Left hindlimb (tissue), 1 donor: ENCODE measurements around the gene DCAKD.

Experiments used
- DNase-seq: peaks from one replicate; pipeline ENCODE4 v3.0.0-alpha.2; 2018

DCAKD gene

DNA sequence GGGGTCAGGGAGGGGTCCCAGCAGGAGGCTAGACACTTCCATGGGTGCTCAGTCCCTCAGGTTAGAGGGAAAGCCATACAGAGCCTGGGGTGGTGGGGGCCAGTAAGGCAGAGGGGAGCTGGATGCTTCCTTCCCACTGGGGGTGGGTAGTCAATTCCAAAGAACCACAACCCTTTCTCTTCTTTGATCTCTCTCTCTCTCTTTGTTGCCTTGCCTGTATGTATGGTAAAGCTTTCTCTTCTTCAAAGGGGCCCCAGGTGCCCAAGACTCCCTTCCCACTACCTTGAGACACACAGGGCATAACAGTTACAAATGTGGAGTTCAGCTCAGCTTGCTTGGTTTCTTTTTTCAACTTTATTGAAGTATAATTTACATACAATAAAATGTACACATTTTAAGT lies 52.8 kb downstream of the DCAKD start:
- DNase-seq = no peak

DNA sequence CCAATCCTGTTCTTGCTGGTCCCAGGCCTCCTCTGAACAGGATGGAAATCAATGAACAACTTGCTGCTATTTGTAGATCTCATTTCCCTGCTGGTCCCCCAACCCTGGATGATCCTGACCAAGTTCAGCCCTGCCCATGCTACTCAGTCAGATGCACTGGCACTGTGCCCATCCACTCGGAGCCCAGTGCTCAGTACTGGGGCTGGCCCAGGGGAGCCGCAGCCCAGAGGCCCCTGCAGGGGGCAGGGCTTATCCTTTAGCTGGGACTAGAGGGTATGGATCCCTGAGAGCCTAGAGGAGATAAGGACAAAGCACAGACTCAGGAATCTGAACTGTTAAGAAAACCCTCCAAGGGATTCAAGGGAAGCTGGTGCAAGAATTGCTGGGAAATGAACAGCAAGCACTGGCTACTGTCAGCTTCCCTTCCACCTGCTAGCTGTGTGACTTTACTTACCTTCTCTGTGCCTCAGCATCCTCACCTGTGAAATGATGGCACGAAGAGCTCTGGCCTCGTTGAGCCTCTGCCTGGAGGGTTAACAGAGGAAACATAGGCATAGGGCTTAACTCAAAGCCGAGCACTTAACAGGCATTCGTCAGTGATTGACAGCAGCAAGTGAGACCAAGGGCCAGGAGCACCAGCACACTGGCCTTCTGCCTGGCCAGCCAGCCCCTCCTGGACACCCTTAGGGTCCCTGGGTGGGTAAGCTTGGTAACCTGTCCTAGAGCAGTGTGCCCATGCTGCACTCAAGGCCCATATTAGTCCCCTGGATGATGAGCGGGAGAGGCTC lies 53.5 kb downstream of the DCAKD start:
- DNase-seq = no peak

DNA sequence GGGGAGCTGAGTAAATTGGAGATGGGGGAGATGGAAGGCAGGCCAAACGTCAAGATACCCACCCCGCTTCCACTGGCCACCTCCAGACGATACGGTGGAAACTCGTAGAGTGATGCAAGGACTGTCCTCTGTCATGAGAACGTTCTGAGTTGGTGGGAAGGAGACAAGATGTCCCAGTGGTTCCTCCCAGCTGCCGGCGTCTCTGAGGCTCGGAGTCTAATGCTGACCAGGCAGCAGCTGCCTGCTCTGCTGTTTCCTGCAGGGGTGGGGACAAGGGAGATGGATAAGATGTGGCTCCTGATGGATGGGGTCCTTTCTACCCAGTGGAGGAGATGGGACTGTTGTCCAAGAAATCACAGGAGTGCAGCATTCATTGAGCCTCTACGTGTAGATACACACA lies 55.1 kb downstream of the DCAKD start:
- no peak for DNase-seq

DNA sequence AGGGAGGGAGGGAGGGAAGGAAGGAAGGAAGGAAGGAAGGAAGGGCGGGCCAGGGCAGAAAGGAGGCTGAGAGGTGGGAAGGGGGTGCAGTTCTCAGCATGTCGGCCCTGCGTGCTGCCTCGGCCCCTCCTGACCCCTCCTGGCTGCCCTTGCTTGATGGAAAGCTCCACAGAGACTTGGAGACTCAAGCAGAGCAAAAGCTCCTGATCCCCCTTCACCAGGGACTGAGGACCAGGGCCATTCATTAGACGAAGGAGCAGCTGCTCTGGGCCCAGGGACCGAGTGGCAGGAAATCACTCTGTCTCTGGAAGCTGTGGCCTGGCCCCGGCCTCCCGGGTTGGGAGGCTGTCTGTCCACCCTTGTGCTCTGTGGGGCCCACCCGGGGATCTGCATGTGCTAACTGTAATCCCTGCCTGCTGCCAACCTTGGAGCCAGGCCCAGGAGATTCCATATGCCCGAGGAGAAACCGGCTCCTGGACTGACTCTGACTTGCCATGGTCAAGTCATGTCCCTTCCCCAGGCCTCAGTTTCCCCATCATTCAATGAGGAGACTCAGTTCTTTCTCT lies 55.9 kb downstream of the DCAKD start:
- no peak for DNase-seq

DNA sequence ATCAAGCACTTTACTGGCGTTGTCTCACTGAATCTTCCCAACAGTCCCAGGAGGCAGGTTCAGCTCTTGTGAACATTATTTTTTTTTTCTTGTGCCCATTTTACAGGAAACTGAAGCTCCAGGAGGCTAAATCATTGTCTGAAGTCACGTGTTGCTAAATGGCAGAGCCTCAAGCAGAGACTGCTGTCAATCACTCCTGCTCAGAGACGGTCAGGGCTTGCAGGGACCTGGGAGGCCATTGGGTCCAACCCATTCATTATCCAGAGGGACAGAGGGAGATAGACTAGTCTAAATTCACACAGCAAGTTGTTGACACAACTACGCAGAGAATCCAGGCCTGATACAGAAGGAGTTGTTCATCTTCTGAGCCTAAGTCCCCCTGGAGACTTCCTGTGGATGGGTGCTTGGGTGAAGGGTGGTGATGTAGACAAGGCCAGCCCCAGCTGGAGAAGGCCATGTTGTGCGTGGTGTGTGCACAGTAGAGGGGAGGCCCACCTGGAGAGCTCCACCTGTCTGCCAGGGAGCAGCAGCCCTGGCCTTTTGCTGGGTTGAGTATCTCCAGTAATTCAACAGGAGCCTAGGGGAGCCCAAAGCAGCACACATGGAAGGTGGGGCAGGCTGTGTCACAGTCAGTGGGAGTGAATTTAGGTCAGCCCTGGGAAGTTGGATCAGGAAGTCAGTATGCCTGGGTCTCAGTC lies 59.0 kb downstream of the DCAKD start:
- no peak for DNase-seq

DNA sequence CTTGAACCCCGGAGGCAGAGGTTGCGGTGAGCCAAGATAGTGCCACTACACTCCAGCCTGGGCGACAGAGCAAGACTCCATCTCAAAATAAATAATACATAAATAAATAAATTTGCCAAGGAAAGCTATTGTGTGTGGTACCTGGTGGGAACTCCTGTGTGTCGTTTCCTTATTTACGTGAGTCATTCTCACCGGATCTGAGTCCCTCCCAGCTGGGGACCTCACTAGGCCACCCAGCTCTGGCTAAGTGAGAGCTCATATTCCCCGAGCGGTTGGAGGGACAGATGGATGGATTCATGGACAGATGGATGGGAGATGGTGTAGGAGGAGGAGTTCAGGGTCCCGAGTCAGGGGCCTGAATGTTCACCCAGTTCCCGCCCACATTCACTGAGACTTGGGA lies 60.4 kb downstream of the DCAKD start:
- DNase-seq = no peak

DNA sequence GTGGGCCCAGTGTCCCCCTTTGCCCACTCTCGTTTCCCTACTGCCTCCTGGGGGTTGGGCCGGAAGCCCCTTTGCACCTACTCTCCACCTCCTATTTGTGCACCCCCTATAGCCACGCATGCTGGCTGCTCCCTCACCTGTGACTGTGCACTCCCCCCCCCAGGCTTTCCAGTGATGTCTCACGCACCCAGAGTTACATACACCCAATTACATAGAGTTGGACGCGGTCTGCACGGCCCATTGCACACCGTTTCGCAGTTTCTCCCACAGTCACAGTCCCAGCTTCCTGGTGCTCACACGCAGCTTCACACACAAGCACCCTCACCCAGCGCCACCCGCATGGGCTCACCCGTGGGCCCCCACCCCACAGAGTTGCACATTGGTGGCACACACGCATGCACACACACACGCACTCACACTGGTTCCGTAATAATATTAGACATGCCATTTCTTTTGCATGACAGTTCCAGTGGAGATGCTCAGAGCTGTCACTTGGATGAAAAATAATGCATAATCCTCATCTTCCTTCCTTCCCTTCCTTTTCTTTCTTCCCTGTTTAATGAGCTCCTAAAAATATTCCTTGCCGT lies 61.8 kb downstream of the DCAKD start:
- DNase-seq = no peak

DNA sequence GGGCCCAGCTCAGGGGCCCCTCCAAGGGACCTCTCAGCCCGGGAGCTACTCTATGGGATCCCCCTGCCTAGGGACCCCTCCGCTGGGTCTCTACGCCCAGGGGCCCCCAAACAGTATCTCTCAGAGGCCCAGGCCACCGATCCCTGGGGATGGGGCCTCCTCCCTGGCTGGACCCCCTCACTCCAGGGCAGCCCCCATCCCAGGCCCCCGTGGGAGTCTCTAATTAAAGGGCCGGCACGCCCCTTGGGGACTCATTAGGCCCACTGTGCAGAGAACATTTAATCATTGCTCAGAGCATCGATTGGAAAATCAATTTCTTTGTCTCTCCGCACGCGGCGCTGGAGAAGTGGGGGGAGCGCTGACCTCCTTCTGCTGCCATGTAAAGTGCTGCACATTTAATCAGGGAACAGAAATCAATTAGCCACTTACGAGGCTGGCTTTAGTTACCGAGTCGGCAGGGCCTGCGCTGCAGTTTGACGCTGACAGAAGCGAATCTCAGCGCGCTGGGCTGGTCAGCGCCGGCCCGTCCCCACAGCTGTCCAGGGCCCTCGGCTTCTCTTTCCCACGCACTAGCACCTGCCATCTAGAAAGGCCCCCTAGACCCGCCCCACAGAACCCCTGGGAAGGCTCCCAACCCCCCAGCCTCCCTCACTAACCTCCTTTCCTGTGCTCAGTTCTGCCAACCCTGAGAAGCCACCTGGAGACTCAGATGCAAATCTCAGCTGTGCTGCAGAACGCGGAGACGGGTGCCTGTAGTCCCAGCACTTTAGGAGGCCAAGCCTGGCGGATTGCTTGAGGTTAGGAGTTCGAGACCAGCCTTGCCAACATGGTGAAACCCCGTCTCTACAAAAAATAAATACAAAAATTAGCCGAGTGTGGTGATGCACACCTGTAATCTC lies 63.1 kb downstream of the DCAKD start:
- no peak for DNase-seq

DNA sequence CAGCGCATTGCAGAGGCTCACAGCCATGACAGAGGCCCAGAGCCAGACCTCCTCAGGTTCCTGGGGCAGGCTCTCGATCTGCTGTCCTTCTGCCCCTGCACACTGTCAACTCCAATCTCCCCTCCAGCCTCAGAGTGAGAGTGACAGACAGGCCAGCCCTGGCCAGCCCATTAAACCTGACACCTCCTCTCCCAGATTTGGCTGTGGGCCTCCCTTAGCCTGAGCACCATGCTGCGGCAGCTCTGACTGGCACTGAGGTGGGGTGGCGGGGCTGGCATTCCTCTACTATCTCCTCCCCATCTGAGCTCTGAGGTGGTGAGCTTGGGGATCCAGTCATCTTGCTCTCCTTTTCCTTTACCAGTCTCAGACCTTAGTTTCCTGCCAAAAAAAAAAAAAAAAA lies 67.9 kb downstream of the DCAKD start:
- no peak for DNase-seq

DNA sequence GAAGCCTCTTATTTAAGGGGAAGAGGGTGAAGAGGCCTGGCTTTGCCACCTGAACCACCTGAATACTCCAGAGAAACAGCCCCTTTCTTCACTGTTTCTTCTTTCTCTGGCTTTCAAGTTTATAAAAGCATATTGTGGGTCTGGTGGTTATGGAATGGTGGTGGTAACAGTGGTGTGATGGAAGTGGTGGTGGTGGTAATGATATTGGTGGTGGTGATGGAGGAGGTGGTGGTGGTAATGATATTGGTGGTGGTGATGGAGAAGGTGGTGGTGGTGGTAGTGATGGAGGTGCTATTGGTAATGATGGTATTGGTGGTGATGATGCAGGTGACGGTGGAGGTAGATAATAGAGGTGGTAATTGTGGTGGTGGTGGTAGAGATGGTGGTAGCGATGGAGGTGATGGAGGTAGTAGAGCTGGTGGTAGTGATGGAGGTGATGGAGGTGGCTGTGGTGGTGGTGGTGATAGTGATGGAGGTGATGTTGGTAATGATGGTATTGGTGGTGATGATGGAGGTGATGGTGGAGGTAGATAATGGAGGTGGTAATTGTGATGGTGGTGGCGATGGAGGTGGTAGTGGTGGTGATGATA lies 69.2 kb downstream of the DCAKD start:
- no peak for DNase-seq

DNA sequence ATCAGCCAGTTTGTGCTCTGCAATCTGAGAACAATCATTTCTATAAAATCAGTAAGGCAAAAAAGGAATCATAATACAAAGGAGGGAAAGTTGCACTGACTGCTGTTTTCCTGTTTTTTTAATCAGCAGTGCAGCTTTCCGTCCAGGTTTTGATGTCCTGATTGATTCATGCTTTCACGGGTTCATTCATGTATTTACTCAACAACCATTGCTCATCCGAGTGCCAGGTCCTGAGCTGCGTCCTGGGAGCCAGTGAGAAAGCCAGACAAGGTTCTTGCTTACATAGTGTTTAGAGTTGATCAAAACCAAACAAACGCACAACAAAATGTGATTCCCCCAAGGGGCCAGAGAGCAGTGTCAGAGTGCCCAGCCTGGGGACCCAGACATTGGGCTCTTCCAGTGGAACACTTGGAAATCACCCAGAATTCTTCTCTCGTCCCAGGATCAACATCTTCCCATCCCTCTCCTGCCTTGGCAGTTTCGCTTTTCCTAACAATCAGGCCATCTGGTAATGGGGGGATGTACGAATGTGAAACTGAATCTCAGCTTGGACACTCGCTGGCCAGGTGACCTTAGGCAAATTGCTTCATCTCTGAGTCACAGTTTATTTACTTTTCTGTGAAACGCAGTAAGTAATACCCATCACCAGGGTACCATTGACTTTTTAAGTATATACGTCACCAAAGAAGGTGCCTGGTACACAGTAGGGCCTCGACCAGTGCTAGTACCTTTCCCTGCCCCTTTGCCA lies 70.0 kb downstream of the DCAKD start:
- DNase-seq = no peak

DNA sequence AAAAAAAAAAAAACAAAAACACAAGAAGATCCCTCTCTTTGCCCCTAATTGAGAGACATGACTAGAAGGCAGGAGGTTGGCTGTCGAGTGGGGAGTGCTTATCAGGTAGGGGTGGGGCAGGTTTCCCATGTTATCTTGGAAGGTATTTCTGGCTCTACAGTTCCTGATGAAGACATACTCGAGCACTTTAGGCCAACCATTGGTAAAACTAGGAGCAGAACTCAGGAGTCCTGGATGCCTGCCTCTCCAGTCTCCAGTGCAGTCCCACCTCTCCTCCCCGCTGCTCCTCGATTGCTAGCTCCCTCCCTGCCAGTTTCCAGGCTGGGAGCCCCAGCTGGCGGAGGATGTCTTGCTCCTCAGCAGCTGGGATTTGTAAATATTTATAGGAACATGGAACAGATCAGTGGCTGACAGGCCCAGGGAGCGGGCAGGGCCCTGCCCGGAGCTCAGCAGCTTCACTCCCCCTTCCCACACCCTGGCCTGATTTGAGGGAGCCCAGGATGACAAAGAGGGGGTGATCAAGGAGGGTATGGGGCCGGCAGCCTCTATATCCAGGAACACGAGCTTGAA lies 71.9 kb downstream of the DCAKD start:
- DNase-seq = peak; percentile 46

DNA sequence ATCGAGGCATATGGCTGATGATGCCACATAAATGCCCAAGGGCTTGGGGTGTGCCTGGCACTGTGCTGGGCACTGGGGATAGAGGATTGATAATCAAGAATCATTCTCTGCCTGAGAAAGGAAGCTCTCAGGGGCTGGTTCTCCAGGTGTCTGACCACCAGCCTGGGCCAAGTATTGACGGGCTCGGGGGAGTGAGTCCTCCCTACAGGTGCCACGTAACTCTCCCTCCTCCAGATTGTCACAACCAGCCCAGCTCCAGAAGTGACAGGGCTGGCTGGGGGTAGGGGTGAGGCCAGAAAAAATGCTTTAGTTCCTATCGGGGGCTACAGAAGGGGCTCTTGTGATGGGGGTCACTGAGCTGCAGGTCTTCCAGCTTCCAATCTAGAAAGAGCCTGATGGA lies 72.6 kb downstream of the DCAKD start:
- no peak for DNase-seq

DNA sequence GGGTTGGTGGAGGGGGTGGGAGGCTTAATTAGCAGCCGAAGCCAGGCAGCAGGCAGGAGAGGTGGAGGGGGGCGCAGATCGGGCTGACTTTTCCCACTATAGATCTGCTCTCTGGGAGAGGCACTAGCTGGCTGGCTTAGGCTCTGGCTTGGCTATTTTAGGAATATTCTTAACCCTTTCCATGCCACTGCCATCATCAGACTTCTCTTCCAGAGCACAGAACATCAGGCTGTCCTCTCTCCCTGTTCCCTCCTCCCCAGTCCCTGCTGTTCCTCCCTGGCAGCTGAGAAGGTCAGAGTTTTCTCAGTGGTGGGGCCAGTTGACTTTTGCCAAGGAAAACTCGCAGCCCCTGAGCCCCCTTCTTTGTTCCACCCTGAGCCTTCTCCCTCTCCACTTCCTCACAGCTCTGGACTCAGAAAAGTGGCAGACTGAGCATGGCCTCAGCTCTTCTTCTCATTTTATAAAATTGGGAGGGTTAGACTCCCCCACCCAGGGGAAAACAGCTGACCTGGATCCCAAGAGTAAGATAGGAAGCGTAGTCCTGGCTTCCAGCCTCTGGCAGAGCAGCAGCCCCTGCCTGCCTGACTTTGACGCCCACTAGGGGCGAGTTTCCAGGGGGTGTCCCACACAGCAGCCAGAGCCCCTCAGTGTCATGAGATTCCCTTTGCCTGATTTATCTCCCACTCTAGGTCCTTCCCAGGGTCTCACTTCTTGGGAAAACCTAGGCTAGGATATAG lies 73.5 kb downstream of the DCAKD start:
- no peak for DNase-seq

DNA sequence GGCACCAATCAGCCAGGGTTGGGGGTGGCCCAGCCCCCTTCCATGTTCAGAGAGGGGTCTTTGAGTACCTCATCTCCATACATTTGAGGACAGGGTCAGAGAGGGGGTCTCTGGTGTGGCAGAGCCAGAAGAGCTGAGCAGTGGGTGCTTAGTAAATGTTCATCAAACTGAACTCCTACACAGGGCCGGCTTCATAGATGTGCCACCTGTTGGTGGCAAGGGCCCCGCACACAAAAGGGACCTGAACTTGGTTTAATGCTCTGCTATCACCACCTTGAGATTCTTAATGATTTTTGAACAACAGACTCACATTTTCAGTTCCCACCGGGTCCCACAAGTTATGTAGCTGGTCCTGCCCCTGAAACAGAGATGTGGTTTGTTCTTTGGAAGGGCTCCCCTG lies 74.4 kb downstream of the DCAKD start:
- no peak for DNase-seq

DNA sequence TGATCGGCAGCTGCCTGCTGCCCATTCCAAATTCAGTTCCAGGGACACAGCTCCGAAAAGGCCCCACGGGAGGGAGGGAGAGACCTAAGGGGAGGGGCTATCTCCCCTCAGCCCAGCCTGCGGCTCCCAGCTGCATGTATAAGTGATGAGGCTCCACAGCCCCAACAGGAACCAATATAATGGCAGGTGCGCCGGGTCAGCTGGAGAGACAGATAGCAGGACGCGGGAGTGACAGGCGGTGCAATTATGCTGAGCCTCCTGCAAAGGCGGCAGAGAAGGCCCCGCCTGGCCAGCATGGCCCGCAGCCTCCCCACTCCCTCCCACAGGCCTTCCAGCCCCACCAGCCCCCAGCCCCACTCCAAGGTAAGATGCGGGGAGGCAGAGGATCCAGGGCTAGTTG lies 75.2 kb downstream of the DCAKD start:
- no peak for DNase-seq
